Renal pelvis (tissue), 4 donors: ENCODE data around the gene MFSD12. TPM values are rescaled to one million over a fixed set of nuclear protein-coding genes. Genes with fewer than 3 reads are reported as not detected.
"Not testable (repeated sequence)": the region's sequence is repeated elsewhere in the genome, so short reads cannot be mapped to it uniquely, and the experiment has no call there.

Experiments
- DNase-seq: peaks from one replicate; pipeline ENCODE4 v3.0.0-alpha.2; 2013
- polyA plus RNA-seq, 3 donors: library from polyadenylated mRNA; unstranded; fragments of 120-200 nt; gene quantifications; one replicate each; pipeline ENCODE4 v1.2.1, GENCODE V29; 2013; ENCODE audit not compliant: insufficient read length in 3 of 3

MFSD12 gene
- polyA plus RNA-seq, 3 donors = 61.1 to 79.0 (median 76.0) TPM

GRCh38 chr19:3510727-3511126, 46.7 kb downstream of the MFSD12 start:
- DNase-seq = no peak

GRCh38 chr19:3509566-3509989, 47.8 kb downstream of the MFSD12 start:
- DNase-seq = no peak

GRCh38 chr19:3508771-3509535, 48.4 kb downstream of the MFSD12 start:
- DNase-seq = no peak

DNA sequence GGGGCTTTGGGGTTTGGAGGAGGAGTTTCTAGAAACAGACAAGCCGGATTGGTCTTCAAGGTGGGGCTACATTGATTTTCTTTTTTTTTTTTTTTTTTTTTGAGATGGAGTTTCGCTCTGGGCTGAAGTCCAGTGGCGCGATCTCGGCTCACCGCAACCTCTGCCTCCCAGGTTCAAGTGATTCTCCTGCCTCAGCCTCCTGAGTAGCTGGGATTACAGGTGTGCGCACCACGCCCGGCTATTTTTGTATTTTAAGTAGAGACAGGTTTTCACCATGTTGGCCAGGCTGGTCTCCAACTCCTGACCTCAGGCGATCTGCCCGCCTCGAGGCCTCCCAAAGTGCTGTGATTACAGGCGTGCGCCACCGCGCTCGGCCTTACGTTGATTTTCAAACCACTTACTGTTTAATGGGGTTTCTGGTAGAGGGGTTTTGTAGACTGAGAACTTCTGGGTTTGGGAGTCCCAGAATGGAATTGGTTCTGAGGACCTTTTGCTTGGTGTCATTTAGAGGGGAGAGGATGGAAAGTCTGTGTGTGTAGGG, 49.2 kb downstream of the MFSD12 start:
- DNase-seq = not testable (repeated sequence)

GRCh38 chr19:3507371-3508120, 49.8 kb downstream of the MFSD12 start:
- DNase-seq = no peak

- DNase-seq = no peak
Observed at GRCh38 chr19:3506384-3507340, 50.7 kb downstream of the MFSD12 start.

DNA sequence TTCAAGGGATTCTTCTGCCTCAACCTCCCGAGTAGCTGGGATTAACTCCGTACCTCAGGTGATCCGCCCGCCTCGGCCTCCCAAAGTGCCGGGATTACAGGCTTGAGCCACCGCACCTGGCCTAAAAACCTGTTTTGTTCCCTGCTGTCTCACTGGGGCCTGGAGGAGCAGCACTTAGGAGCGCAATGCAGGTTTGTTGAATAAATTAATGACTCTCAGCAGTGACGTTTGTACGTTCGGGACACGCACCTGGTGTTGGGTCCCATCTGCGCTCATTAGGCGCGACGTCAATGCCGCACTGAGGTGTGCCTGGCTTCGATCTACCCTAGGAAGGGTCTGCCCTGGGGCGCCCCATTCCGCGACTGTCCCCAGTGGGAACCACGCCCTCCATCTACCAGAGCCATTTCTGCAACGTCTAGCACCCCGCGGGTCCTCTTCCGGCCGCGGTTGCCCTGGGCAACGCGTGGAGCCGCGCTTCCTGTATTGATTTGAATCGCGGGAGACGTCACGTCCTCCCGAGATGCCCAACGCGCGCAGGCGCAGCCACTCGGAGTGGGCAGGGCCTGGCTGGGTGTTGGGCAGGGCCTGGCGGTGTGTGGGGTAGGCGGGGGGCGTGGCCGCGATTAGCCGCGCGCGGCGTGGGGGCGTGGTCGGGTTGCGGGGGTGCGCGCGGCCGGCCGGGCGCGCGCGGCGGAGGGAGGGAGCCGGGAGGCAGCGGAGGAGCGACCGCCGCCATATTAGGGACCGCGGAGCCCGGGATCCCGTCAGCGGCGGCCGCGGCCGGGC, 51.6 kb downstream of the MFSD12 start, which contains the start of gene FZR1:
TSS of gene FZR1 (plus strand) at position 714 of the 786 bp plus-strand sequence. CDS start 16,679 bp downstream, outside the sequence.
- peak; percentile 98 for DNase-seq

DNA sequence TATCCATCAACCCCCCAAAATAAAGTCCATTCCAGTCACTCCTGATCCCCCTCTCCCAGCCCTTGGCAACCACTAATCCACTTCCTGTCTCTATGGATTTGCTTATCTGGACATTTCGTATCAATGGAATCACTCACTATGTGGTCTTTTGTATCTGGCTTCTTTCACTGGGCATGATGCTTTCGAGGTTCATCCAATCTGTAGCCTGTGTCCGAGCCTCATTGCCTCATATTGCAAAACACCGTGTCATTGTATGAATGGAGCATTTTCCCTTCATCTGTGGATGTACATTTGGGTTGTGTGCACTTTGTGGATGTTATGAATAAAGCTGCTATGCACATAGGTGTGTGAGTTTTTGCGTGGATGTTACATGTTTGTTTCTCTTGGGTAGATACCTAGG, 52.7 kb downstream of the MFSD12 start:
- DNase-seq = no peak

DNA sequence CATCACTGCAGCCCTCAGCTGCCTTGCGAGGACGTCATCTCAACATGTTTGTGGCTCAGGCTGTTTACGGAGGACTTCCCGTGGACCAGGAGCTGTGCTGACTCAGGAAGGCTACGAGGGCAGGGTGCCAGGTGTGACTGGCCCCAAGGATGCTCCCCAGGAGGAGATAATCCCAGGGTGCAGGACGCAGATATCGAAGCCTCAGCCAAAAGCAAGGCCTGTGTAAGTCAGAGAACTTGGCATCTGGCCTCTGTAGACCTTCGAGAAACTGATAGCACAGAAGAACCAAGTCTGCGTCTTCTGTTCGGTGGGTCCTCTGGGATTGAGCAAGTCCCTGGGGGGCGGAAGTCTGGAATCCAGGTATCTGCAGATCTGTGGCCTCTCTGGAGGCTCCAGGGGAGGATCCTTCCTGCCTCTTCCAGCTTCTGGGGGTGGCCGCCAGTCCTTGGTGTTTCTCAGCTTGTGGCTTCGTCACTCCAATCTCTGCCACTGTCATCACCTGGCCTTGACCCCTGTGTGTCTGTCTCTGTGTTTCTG, 54.3 kb downstream of the MFSD12 start:
- DNase-seq = no peak

- no peak for DNase-seq
Observed at GRCh38 chr19:3501780-3502179, 55.6 kb downstream of the MFSD12 start.

GRCh38 chr19:3500429-3501101, 56.8 kb downstream of the MFSD12 start, which contains the start of gene DOHH:
TSS of gene DOHH (minus strand) at chr19:3500674. CDS start at chr19:3496814, 3,860 bp downstream.
- peak; percentile 96 for DNase-seq

- DNase-seq = no peak
Observed at GRCh38 chr19:3499738-3500428, 57.5 kb downstream of the MFSD12 start.

GRCh38 chr19:3497757-3498520, 59.4 kb downstream of the MFSD12 start:
- DNase-seq = no peak

- DNase-seq = no peak
Observed at GRCh38 chr19:3496392-3497273, 60.8 kb downstream of the MFSD12 start.

DNA sequence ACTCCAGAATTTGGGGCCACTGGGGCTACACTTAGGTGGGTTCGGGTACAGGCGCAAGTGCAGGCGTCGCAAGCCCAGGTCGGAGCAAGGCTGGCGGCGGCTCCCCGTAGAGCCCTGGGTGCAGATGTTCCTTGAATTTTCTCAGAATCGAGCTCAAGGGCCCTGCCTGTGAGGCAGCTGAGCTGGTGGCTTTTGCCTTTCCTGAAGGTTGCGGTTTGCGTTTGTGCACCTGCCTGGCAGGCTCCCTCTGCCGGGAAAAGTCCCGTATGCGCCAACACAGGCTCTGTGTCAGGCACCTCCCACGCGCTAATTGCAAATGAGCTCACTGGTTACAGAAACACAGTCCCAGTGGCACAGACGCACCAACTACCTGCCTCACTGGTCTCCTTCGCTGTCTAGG, 62.8 kb downstream of the MFSD12 start:
- DNase-seq = no peak
